GM21360 (cell line): ENCODE data around the gene CNBD2.
"Not testable (repeated sequence)": the region's sequence is repeated elsewhere in the genome, so short reads cannot be mapped to it uniquely, and the experiment has no call there.

Source experiments
- ATAC-seq: cut with Tn5 transposase; IDR thresholded peaks from one replicate; pipeline ENCODE4 v1.9.1; 2021; ENCODE audit warnings: mild to moderate bottlenecking, moderate library complexity; ENCODE audit not compliant: unreplicated experiment

The CNBD2 gene

GRCh38 chr20:36060676-36061075 lies 92.3 kb downstream of the CNBD2 start:
- ATAC-seq: no peak

- ATAC-seq: no peak
Measured at GRCh38 chr20:36061754-36062153, 93.4 kb downstream of the CNBD2 start.

- no peak for ATAC-seq
Measured at GRCh38 chr20:36062799-36063198, 94.4 kb downstream of the CNBD2 start.

- no peak for ATAC-seq
Measured at GRCh38 chr20:36063916-36064657, 95.7 kb downstream of the CNBD2 start.

- peak; percentile 90 for ATAC-seq
Measured at GRCh38 chr20:36064658-36065426, 96.5 kb downstream of the CNBD2 start.

- ATAC-seq: no peak
Measured at GRCh38 chr20:36065427-36065998, 97.1 kb downstream of the CNBD2 start.

GRCh38 chr20:36066777-36067176 lies 98.4 kb downstream of the CNBD2 start:
- no peak for ATAC-seq

- not testable (repeated sequence) for ATAC-seq
Measured at GRCh38 chr20:36068526-36068925, 100.1 kb downstream of the CNBD2 start.

- ATAC-seq: no peak
Measured at GRCh38 chr20:36070451-36070850, 102.1 kb downstream of the CNBD2 start.

GRCh38 chr20:36071848-36072247 lies 103.5 kb downstream of the CNBD2 start:
- ATAC-seq: no peak

- no peak for ATAC-seq
Measured at GRCh38 chr20:36074983-36075382, 106.6 kb downstream of the CNBD2 start.

- ATAC-seq: not testable (repeated sequence)
Measured at GRCh38 chr20:36077762-36078161, 109.4 kb downstream of the CNBD2 start.

GRCh38 chr20:36079486-36079885 lies 111.1 kb downstream of the CNBD2 start:
- ATAC-seq: no peak

- ATAC-seq: not testable (repeated sequence)
Measured at GRCh38 chr20:36079984-36080383, 111.6 kb downstream of the CNBD2 start.
